ENCODE data around the gene KBTBD7.

The KBTBD7 gene

DNA sequence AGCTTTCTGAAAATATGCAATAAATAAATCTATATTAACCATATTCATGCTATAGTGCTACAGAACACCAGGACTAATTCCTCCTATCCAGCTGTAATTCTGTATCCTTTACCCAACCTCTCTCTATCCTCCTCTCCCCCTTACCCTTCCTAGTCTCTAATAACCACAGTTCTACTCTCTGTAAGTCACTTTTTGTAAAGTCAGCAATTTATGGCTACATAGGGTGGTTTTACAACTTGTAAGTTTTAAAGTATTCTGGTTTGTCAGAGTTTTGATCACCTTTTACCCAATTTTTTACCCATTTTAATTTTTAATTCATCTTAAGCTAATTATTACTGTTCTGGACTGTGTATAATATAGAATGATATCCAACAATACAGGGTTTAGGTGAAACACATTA lies 35.0 kb upstream of the KBTBD7 start:
- Histone ChIP-seq H3K36me3 (ENCODE audit: insufficient read depth, low read length) (0 out of 2 replicates have a peak, but pooled peaks cover 3% of the 10 kb centered on the region), H3K9me2 (replicated peaks; ENCODE audit: low read depth, low read length) (no peaks in the 10 kb centered on the region)

DNA sequence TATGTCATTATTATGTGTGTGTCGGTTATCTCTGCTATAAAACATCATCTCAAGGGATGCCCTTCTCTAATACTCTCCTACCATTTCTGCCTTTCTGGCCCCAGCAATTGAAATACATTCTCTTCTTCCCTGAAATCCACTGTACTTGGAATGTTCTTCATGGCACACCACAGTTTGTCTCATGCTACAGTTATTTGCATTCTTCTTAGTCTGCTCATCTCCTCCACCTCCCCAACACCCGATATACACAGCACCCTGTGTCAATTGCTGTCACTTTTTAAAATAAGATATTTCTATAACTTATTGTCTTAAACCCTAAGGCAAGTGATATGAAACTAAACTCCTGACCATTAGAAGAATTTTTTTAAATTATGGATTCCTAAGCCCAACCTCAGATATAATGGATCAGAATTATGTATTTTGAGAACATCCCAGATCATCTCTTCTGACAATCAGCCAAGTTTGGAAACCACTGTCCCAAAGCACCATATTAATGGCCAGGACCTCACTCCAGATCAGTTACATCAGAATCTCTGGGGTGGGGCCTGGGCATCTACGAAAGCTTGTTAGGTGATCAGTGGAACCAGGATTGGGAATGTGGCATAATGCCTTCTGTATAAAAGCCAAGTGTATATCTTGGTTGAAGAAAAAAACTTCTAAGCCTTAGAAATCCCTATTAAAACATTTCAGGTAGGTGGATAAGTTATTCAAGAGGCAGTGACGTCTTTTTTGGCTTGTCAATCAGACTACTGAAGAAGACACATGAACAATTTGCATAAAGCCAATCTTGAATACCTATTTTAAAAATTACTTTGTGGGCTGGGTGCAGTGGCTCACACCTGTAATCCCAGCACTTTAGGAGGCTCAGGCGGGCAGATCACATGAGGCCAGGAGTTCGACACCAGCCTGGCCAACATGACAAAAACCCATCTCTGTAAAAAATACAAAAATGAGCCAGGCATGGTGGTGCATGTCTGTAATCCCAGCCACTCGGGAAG lies 30.0 kb upstream of the KBTBD7 start:
- H3K9ac ChIP-seq (ENCODE audit: low read depth, low read length, poor library complexity, severe bottlenecking) = no peak overlapping the region
- no peaks in the 10 kb centered on the region for H4K20me1 ChIP-seq (ENCODE audit: insufficient read depth, low read length, poor library complexity, severe bottlenecking)
- no peaks in the 10 kb centered on the region for H3K9me3 ChIP-seq (ENCODE audit: insufficient read depth, low read depth, low read length)
- no peak overlapping the region for H3K4me2 ChIP-seq (ENCODE audit: low read depth, low read length, poor library complexity, severe bottlenecking)
- H3K4me1 ChIP-seq (ENCODE audit: insufficient read depth, low read length, poor library complexity, severe bottlenecking) = no peaks in the 10 kb centered on the region
- no peak overlapping the region for H2AFZ ChIP-seq (ENCODE audit: low read length)
- H3K36me3 ChIP-seq (ENCODE audit: insufficient read depth, low read length) = peaks cover 4% of the 10 kb centered on the region; the same call in 1 of the 2 replicates
- H3F3A ChIP-seq (ENCODE audit: low read depth) = no peaks in the 10 kb centered on the region
- no peak overlapping the region for H3K4me3 ChIP-seq (ENCODE audit: low read length, poor library complexity, severe bottlenecking)
- no peaks in the 10 kb centered on the region for H3K9me2 ChIP-seq (replicated peaks; ENCODE audit: low read depth, low read length)
- TF ChIP-seq CTCF (conservative IDR thresholded peaks at IDR 0.05; ENCODE audit: low read length) = no peak
- TF ChIP-seq EZH2phosphoT487 (IDR thresholded peaks at IDR 0.05; ENCODE audit: borderline replicate concordance) = no peak
- no peaks in the 10 kb centered on the region for H3K27me3 ChIP-seq (ENCODE audit: insufficient read depth, low read length, poor library complexity, severe bottlenecking)
- no peaks in the 10 kb centered on the region for H3K79me2 ChIP-seq (ENCODE audit: insufficient read depth, low read length)

More for the DNA sequence above, 35.0 kb upstream of the KBTBD7 start:
- no peak overlapping the region for H3K4me2 ChIP-seq (ENCODE audit: low read depth, low read length, poor library complexity, severe bottlenecking)
- H3K9ac ChIP-seq (ENCODE audit: low read depth, low read length, poor library complexity, severe bottlenecking) = no peak overlapping the region
- no peaks in the 10 kb centered on the region for H4K20me1 ChIP-seq (ENCODE audit: insufficient read depth, low read length, poor library complexity, severe bottlenecking)
- no peaks in the 10 kb centered on the region for H3K27me3 ChIP-seq (ENCODE audit: insufficient read depth, low read length, poor library complexity, severe bottlenecking)
- H3K79me2 ChIP-seq (ENCODE audit: insufficient read depth, low read length) = no peaks in the 10 kb centered on the region
- no peaks in the 10 kb centered on the region for H3F3A ChIP-seq (ENCODE audit: low read depth)
- H3K4me1 ChIP-seq (ENCODE audit: insufficient read depth, low read length, poor library complexity, severe bottlenecking) = no peaks in the 10 kb centered on the region
- TF ChIP-seq EZH2phosphoT487 (IDR thresholded peaks at IDR 0.05; ENCODE audit: borderline replicate concordance) (no peak), CTCF (conservative IDR thresholded peaks at IDR 0.05; ENCODE audit: low read length) (no peak)
- H3K9me3 ChIP-seq (ENCODE audit: insufficient read depth, low read depth, low read length) = no peaks in the 10 kb centered on the region
- no peak overlapping the region for H2AFZ ChIP-seq (ENCODE audit: low read length)
- H3K4me3 ChIP-seq (ENCODE audit: low read length, poor library complexity, severe bottlenecking) = no peak overlapping the region

DNA sequence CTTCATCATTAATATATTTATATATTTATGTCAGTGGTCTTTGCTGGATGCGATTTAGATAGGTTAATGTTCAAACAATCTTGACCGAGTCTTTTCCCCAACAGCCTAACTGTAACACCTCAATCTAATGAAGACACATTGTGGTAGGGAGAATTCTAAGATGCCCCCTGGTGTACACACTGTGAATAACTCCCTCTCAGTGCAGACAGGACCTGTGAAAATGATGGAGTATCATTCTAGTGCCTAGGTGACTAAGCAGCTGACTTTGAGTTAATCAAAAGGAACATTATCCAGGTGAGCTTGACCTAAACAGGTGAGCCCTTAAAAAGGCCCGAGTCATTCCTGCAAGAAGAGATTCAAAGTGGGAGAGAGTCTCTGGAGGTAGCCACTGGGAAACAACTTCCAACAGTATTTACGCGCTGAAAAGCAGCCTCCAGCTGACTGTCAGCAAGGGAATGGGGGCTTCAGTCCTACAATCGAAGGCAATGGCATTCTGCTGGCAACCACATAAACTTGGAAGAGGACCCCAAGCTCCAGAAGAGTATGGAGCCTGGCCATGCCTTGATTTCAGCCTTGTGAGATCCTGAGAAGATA lies 28.0 kb upstream of the KBTBD7 start:
- Histone ChIP-seq H4K20me1 (ENCODE audit: insufficient read depth, low read length, poor library complexity, severe bottlenecking) (no peaks in the 10 kb centered on the region), H3K79me2 (ENCODE audit: insufficient read depth, low read length) (no peaks in the 10 kb centered on the region), H3K9me2 (replicated peaks; ENCODE audit: low read depth, low read length) (no peaks in the 10 kb centered on the region), H3K27me3 (ENCODE audit: insufficient read depth, low read length, poor library complexity, severe bottlenecking) (no peaks in the 10 kb centered on the region), H3K4me3 (ENCODE audit: low read length, poor library complexity, severe bottlenecking) (no peak overlapping the region), H2AFZ (ENCODE audit: low read length) (no peak overlapping the region), H3K4me1 (ENCODE audit: insufficient read depth, low read length, poor library complexity, severe bottlenecking) (no peaks in the 10 kb centered on the region), H3K4me2 (ENCODE audit: low read depth, low read length, poor library complexity, severe bottlenecking) (no peak overlapping the region), H3K9ac (ENCODE audit: low read depth, low read length, poor library complexity, severe bottlenecking) (no peak overlapping the region), H3F3A (ENCODE audit: low read depth) (no peaks in the 10 kb centered on the region), H3K36me3 (ENCODE audit: insufficient read depth, low read length) (peaks cover 4% of the 10 kb centered on the region; the same call in 1 of the 2 replicates), H3K9me3 (ENCODE audit: insufficient read depth, low read depth, low read length) (no peaks in the 10 kb centered on the region)
- TF ChIP-seq CTCF (conservative IDR thresholded peaks at IDR 0.05; ENCODE audit: low read length) = peak; percentile 85
- TF ChIP-seq EZH2phosphoT487 (IDR thresholded peaks at IDR 0.05; ENCODE audit: borderline replicate concordance) = no peak

Measured in Loucy (cell line).